HG03342 (cell line): ENCODE results near the gene CORIN.
"Not testable (repeated sequence)": the region's sequence is repeated elsewhere in the genome, so short reads cannot be mapped to it uniquely, and the experiment has no call there.

Source experiments
- ATAC-seq: cut with Tn5 transposase; IDR thresholded peaks from one replicate; pipeline ENCODE4 v1.9.1; 2021; ENCODE audit warnings: mild to moderate bottlenecking, moderate library complexity; ENCODE audit not compliant: unreplicated experiment

Gene CORIN

DNA sequence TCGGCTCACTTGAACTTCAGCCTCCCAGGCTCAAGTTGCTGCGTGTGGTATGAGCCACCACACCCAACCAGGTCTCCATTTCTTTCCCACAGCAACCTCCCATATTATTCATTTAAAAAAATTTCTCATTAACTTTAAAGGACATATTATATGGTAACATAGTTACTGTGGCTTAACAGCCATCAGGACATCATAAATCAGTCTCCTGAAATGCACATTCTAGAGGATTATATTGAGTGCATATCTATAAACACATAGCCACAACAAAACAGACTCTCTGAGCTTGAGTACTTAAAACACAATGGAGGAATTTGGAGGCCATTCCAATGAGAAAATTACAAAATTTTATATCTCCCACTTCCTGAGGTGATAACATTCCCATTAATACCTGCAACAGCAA is 61.5 kb downstream of the CORIN start:
- ATAC-seq = no peak

DNA sequence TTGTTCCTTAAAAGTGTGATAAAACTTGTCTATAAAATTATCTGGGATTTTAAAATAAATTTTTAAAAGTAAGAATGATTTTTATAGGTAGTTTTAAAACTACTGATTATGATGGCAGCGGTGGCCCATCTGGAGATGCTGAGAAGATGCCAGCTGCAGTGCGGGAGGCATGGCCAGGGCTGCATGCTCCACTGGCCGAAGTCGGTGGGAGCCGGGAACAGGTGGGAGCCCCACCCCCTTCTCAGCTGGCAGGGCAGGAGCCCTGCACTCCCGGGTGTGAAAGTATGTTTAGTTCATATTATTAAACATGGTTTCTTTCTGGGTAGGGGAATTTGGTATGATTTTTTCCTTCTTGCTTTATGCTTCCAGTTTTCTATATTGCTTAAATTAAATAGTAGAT is 63.8 kb downstream of the CORIN start:
- no peak for ATAC-seq

DNA sequence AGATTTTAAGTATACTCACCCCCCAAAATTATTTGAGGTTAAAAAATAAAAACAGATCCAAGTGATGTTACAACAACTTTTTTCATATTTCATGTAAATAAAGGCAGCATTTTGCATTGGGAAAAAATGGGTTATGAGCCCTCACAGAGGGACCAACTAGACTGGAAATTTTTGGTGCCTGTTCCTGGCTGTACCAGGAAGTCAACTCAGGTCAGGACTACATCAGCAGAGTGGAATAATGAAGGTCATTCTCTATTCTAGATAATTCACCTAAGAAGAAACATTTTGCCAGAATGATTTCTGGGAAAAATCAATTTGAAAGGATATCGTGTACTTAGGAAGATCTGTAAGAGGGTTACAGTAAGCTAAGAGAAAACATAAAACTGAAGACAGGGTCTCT is 66.8 kb downstream of the CORIN start:
- ATAC-seq = no peak

DNA sequence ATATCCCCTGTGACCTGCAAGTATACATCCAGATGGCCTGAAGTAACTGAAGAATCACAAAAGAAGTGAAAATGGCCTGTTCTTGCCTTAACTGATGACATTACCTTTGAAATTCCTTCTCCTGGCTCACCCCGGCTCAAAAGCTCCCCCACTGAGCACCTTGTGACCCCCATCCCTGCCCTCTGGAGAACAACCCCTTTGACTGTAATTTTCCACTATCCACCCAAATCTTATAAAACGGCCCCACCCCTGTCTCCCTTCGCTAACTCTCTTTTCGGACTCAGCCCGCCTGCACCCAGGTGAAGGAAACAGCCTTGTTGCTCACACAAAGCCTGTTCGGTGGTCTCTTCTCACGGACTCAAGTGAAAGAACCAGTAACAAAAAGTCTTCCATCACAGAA is 69.9 kb downstream of the CORIN start:
- not testable (repeated sequence) for ATAC-seq

DNA sequence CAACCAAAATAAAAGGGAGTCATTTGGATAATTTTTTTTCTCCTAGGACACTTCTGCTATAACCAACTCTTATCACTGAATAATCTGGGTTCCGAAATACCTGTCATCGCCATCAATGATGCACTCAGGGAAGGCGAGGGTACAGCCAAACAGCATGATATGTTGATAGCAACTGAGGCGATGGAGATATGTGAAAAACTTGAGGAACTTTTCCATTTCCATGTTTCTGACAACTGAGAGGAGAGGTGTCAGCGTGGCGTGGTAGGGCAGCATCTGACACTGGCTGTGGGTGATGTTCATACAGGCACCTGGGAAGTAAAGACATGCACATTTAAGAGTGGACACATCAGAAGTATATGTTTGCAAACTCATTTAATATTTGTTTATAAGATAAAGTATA is 74.6 kb downstream of the CORIN start:
- no peak for ATAC-seq

DNA sequence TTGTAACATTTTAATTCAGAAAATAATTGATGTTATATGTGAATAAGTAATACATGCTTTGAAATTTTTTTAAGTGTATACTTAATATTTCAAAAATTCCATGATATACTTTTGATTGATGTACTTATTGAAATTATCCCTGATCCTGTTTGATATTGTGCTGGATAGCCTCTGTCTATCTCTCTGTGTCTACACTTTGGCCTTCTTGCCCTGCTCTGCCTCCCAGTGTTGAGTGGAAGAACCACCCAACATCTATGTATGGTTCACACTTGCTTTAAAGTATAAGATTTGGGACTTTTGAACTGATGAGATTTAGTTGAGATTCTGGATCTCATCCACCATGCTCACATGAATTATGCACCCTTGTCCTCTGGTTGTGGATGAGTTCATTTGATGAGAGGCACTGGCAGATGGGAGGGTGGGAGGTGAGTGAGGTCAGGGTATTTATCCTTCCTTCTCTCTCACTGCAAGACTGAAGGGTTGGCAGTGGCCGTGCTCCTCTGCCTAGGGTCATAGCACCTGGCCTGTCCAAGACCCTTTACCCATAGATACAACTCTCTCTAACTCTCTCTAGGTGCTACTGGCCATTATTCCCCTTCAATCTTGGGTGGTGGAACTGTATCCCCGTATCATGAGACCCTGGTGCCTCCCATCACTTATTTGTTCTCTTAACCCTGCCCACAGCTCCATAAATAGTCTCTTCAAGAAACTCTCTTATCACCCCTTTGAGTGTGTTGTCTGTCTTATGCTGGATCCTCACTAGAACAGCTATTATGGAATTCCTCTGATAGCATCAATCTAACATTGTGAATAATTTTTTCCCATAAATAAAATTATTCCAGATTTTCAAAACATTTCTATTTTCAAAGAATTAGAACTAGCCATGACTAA is 75.2 kb downstream of the CORIN start:
- ATAC-seq = no peak

DNA sequence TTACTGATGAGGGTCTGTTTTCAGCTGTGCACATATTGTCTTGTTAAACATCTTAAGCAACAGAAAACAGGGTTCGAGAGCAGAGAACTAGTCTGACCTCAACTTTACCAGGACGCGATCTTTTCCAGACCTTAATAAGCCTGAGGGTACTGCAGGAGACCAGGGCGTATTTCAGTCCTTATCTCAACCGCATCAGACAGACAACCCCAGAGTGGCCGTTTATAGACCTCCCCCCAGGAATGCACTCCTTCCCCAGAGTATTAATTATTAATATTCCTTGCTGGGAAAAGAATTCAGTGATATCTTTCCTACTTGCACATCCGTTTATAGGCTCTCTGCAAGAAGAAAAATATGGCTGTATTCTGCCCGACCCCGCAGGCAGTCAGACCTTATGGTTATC is 84.6 kb downstream of the CORIN start:
- not testable (repeated sequence) for ATAC-seq

DNA sequence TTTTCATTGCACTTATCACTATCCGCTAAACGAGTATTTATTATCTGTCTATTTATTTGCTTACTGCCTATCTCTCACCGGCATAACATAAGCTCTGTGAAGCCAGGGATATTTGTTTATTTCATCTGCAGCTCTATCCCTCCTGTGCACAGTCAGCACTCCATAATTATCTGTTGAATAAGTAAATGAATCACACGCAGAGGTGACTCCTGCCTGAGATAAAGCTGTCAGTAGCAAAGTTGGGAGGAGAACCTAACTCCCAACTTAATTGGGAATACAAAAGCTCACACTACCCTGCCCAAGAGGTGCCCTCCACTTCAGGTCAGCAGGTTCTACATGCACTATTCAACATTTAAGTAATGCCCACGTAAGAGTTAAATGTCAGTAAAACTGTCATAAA is 85.7 kb downstream of the CORIN start:
- ATAC-seq = no peak

DNA sequence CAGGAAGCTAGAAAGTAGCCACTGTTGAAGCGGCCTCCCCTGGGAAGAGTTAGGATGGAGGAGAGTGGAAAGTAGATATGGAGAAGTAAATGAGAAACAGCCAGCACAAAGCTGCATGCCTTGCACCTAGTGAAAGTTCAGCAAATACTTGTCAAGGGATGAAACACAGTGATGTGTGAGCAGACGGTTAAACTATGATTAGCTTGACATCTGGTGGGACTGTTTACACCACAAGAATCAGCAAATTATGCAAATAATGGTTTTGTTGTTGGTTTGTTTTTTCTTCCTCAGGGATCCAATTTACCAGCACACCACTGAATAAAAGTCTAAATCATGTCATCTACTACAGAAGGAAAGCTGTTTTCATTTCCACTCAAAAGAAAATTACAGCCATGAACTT is 87.1 kb downstream of the CORIN start:
- no peak for ATAC-seq

DNA sequence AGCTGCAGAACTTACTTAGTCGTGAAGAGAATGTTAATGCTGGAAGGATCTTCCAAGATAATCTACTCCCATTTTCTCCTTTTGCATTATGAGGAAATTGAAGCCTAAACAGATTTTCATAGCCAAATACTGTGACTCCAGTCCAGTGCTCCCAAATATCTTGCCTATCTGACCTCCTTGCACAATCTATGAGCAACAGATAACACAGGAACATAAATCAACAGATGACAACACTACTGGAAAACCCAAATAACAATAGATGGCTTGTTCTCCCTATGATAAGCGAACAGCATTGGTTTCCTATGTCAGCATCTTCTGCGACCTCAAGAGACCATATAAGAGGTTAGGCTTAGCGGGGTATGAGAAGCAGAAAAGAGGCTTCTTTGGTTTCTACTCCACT is 88.0 kb downstream of the CORIN start:
- ATAC-seq = no peak

DNA sequence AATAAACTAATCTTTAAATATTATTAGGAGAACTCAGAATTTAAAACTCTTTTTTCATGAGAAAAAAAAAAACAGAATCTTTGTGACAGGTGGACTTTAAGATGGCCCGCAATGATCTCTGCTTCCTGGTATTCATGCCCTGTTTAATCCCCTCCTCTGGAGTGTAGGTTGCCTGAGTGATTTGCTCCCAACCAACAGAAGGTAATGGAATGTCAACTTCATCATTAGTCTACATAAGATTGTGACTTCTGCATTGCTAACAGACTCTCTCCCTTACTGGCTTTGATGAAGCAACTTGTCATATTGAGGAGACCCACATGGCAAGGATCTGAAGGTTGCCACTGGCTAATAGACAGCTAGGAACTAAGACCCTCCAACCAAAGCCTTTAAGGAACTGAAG is 88.8 kb downstream of the CORIN start:
- no peak for ATAC-seq

DNA sequence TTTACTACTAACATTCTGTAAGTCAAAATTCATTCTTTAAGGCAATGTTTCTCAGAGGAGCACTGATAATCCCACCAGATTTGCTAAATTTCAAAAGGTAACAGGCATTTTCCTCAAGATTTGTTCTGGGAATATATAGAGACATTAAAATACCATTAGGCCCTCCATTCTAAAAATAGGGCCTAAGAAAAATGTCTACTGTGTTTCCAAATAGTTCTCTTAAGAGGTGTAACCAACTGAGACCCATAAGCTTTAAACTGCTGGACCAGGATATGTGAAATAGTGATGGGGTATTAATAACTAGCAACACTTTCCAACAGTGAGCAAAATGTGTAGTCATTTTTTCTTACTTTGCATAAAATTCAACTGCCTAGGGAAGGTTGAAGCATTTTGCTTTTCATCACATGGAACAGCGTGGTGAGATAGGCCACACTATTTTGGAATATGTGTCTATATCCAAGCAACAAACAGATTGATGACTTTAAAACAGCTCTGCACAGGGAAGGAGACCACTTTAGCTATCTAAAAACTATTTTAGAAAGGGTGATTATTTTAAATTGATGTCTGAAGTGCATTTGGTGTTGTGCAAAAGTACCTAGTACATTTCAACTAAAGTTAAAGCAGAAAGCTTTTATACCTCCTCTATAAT is 89.9 kb downstream of the CORIN start:
- no peak for ATAC-seq

DNA sequence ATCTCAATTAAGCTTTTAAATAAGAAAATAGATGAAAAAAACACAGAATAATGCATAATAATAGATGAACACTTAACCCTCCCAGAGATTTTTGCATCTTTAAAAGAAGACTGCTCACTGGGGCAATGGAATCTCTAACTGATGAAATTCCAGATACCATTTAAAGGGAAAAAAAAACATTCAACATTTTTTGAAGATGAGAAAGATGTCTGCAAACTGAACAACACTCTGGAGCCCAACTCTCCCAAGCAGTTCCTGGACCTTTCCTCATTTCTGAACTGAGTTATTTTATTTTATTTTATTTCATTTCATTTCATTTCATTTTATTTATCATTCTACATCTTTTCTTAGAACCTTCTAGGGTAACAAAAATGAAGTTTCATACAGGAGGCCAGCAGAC is 90.7 kb downstream of the CORIN start:
- no peak for ATAC-seq

DNA sequence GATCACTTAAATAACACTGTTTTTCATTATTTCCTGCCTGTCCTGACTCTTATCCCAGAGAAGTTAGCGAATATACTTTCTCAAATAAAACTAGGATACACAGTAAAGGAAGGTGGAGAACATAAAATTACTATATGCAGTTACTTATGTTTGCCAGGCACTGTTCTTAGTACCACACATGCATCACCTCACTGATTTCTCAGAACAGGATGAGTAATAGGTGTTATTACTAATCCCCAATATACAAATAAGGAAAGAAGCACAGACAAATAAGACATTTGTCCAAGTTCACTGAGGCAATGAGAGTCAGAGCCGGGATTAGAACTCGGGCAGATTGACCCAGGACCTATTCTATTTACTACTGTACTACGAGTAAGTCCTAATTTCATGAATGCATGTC is 91.7 kb downstream of the CORIN start:
- ATAC-seq = no peak

DNA sequence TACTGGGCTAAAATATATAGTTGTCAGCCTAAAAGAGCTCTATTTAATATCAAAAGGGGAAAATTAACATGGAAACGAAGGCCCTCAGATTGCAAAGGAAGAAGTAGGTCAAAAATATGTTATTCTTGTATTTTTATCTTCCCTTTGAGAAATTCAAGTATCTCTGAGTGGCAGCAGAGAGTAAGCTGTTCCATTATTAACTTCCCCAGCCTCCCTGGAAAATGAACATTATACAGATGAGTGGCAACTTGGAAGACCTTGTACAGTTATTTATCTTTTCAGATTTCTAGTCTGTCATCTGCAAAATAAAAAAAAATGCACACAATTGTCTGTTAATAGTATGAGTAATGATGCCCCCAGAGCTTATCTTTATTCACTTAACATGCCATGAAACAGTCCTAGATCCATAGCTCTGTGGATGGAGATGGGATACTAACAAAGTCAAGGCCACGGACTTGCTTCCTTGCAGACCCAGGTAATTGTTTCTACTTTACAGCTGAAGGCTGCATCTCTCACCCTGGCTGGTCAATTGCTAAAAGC is 93.0 kb downstream of the CORIN start:
- ATAC-seq = no peak

DNA sequence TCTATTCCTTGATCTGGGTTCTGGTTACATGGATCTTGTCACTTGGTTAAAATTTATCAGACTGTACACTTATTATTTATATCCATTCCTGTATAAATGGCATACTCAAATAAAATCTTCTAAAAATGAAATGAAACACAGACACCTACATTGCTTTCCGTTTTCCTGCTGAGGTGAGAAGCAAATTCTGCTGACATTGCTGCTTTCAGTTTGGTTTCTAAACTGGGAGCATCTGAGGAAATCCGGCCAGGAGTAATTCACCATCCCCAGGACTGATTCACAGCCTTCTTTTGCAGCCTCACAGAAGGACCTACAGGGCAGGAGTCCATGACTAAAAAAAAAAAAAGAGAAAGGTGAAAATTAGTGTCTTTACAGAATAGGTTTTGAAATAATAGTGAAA is 93.6 kb downstream of the CORIN start:
- ATAC-seq = no peak

DNA sequence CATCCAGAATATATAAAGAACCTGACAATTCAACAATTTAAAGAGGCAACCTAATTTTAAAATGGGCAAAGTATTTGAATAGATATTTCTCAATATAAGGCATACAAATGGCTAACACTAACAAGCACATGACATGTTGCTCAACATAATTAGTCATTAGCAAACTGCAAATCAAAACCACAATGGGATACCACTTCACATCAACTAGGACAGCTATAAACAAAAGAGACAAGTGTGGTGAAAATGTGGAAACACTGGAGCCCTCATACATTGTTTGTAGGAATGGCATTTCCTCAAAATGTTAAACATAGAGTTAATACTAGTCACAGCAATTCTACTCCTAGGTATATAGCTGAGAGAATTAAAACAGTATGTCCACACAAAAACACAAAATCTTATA is 96.7 kb downstream of the CORIN start:
- no peak for ATAC-seq

DNA sequence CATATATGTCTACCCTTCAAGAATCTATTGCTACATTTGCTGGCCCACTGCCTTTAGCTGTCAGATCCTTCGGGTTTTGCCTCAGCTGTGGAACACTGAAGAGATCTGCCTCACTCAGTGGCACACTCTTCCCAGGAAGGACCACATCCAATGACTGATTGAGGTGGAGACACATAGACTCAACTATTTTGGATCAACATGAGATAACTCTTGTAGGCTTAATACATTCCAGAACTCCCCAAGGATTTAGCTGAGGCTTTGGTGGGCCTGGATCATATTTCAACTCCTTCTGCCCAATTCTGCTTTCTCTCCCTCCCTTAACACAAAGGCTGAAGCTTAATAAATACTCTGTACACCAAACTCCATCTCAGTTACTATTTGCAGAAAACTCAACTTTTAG is 100.5 kb downstream of the CORIN start:
- ATAC-seq = no peak

DNA sequence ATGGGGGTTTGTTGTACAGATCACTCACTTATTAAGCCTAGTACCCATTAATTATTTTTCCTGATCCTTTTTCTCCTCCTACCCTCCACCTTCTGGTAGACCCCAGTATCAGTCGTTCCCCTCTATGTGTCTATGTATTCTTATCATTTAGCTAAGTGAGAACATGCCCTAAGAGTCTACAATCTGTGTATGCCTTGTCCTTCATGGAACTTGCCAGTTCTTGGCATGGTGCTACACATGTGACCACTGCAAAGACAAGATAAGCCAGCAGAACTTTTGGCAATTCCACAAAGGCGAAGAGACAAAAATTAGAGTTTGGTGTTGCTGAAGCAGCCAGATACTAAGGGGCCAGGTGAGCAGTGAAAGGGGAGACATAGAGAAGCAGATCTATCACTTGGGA is 101.3 kb downstream of the CORIN start:
- no peak for ATAC-seq

DNA sequence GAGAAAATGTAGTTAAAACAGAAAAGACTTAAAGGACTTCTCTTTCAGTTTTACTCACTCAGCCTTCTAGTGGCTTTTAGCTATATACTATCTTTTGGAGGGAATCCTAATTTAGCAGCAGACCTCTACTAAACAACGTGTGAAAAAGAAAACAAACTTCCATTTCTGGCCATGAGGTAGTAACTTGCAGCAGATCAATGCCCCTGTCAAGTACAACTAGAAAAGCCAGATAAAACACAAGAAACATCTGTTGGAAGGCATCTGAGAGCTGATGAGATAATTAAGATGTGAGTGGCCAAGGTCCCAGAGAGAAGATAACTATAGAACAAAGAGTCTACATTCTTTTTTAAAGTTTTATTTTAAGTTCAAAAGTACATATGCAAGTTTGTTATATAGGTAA is 101.7 kb downstream of the CORIN start:
- no peak for ATAC-seq

DNA sequence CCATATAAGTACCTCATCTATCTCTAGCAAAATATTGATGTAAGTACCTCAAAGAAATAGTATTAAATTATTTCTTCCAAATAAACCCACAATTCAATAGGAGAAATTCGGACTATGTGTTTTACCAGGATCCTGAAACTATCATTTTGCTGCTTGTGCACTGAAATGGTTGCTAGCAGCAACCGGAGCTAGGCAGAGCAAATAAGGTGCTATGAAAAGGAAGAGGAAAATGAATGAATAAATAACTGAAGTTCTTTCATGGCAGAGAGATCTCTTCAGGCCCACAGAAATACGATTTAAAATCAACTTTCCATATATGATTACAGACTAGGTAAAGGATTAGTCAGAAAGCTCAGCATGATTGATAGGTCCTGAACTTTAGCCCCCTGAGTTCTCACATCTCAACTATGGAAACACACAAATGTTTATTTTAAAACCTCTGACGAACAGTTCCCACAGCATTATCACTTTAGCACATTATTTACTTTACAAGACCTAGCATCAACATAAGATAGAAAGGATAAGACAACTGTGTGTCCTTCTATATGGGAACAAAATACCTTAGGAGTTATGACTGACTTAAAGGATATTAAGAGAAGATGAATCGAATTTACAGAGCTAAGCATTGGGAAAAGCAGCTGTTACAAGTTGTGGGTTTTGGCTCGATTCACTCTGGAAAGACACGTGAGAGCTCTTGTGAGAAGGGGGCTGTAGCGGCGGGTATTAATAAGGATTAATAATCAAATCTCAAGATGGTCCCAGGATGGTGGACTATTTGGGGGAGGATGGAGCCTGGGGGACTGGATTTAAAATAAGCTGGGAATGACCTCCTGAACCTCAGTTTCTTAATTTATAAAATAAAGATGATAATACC is 104.3 kb downstream of the CORIN start:
- no peak for ATAC-seq
